Suppressor macrophage (primary cell): Measurements from ENCODE around the gene VSIG10L2.
"Not testable (repeated sequence)": the region's sequence is repeated elsewhere in the genome, so short reads cannot be mapped to it uniquely, and the experiment has no call there.

Experiments used
- DNase-seq, 4 experiments: peaks; one replicate each; pipeline ENCODE4 v3.0.0-alpha.2; 2020 to 2022

Gene VSIG10L2

GRCh38 chr11:125967515-125967914 lies 21.7 kb downstream of the VSIG10L2 start:
- DNase-seq: no peak

GRCh38 chr11:125968354-125968753 lies 22.5 kb downstream of the VSIG10L2 start:
- DNase-seq: no peak

GRCh38 chr11:125971618-125972017 lies 25.8 kb downstream of the VSIG10L2 start:
- DNase-seq: no peak

- DNase-seq: no peak
Measured at GRCh38 chr11:125974284-125974683, 28.4 kb downstream of the VSIG10L2 start.

- DNase-seq: no peak
Measured at GRCh38 chr11:125975634-125976033, 29.8 kb downstream of the VSIG10L2 start.

GRCh38 chr11:125976156-125976555 lies 30.3 kb downstream of the VSIG10L2 start:
- DNase-seq: no peak

GRCh38 chr11:125977333-125977732 lies 31.5 kb downstream of the VSIG10L2 start:
- no peak for DNase-seq

GRCh38 chr11:125978181-125978716 lies 32.4 kb downstream of the VSIG10L2 start:
- no peak for DNase-seq

- DNase-seq: no peak
Measured at GRCh38 chr11:125978778-125979407, 33.0 kb downstream of the VSIG10L2 start.

- DNase-seq: no peak
Measured at GRCh38 chr11:125979511-125979910, 33.7 kb downstream of the VSIG10L2 start.

GRCh38 chr11:125980436-125980835 lies 34.6 kb downstream of the VSIG10L2 start:
- no peak for DNase-seq

- DNase-seq: no peak
Measured at GRCh38 chr11:125982348-125982730, 36.5 kb downstream of the VSIG10L2 start.

- not testable (repeated sequence) for DNase-seq
Measured at GRCh38 chr11:125985956-125986355, 40.1 kb downstream of the VSIG10L2 start.

- no peak for DNase-seq
Measured at GRCh38 chr11:125987066-125987641, 41.3 kb downstream of the VSIG10L2 start.

GRCh38 chr11:125990244-125990643 lies 44.4 kb downstream of the VSIG10L2 start:
- DNase-seq: no peak

- DNase-seq: no peak
Measured at GRCh38 chr11:125992893-125993292, 47.0 kb downstream of the VSIG10L2 start.

GRCh38 chr11:125994509-125994908 lies 48.7 kb downstream of the VSIG10L2 start:
- DNase-seq: no peak

- no peak for DNase-seq
Measured at GRCh38 chr11:125995313-125995712, 49.5 kb downstream of the VSIG10L2 start.

- DNase-seq: no peak
Measured at GRCh38 chr11:125998267-125998666, 52.4 kb downstream of the VSIG10L2 start.

- no peak for DNase-seq
Measured at GRCh38 chr11:125999234-125999880, 53.5 kb downstream of the VSIG10L2 start.

GRCh38 chr11:126002181-126002580 lies 56.3 kb downstream of the VSIG10L2 start:
- no peak for DNase-seq
